GM18870 (cell line): ENCODE measurements around the gene MGST2.
"Not testable (repeated sequence)": the region's sequence is repeated elsewhere in the genome, so short reads cannot be mapped to it uniquely, and the experiment has no call there.

Experiments used
- ATAC-seq: cut with Tn5 transposase; IDR thresholded peaks from one replicate; pipeline ENCODE4 v1.9.1; 2021; ENCODE audit warnings: moderate library complexity; ENCODE audit not compliant: unreplicated experiment

The MGST2 gene

DNA sequence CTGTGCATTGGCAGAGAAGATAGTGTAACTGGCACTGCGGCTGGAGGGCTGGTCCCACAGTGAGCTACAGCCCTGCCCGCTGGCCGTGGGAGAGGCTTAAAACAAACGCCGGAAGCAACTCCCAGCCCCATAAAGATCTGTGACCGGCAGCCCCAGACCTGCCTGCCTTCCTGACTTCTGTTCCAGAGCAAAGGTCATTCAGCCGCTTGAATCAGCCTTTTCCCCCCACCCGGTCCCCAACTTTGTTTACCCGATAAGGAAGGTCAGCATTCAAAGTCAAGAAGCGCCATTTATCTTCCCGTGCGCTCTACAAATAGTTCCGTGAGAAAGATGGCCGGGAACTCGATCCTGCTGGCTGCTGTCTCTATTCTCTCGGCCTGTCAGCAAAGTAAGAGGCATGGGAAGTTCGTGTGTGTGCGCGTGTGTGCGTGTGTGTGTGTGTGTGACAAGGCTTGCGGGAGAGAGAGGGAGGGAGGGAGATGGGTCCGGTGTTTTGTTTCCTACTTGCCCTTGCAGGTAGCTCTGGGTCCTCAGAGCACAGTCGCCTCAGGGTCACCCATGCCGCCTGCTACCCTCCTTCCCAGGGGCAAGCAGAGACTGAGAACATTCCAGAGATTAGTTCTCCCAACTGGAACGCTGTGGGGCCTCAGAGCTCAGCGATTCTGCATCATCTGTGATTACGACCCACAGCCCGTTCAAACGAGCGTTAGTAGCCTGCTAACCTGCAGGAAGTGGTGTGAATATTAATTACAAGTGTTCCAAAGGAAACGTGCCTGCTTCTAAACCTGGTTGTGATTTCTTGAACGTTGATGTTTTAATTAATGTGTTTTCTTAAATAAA is at the start of gene MGST2:
Gene MGST2 (plus strand): TSS at position 130 of the 840 bp plus-strand sequence. CDS start 201 bp downstream, at position 331.
- ATAC-seq, result peak; percentile 62

DNA sequence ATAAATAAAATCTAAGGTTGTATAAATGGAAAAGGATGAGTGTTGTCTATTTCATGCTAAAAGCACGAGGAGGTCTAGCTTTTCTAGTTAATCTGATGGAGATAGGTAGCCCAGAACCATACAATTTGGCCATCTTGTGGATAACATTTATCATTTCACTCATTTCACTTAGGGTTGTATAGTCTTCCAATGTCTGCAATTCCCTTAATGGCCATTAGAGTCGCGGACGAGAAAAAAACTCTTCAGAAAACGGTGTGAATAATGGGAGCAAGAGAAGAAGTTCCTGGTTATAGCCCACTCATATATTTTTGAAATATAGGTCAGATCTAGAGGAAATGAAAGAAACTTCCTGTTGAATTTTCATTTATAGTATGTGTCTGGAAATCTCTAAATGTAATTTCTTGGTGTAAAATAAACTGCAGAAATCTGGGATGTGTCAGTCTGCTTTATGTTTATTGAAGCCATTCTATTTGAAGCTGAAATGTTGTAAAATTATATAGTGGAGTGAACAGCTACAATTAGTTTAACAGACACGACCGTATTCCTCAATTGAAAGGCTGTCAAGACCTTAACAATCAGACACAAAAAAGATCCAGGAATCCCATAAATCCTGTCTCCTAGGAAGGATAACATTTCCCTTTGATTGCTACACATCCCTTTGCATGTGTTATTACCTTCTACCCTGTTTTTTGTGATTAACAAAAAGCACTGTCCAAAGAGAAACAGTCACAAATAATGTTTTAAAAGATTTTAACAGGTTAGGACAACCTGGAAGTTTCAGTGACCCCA is 47.7 kb upstream of the MGST2 start:
- no peak for ATAC-seq

DNA sequence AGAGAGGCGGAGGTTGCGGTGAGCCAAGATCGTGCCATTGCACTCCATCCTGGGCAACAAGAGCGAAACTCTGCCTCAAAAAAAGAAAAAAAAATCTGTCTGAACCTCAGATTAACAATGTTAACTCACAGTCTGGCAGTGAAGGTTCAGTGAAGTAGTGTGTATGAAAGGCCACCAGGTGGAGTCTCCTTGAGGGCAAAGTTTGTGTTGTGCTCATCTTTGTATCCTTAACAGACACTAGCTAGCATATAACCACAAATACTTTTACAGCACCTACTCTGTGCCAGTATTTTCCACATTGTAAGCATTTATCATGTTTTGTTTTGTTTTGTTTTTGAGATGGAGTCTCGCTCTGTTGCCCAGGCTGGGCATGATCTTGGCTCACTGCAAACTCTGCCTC is 46.0 kb upstream of the MGST2 start:
- ATAC-seq, result peak; percentile 61

DNA sequence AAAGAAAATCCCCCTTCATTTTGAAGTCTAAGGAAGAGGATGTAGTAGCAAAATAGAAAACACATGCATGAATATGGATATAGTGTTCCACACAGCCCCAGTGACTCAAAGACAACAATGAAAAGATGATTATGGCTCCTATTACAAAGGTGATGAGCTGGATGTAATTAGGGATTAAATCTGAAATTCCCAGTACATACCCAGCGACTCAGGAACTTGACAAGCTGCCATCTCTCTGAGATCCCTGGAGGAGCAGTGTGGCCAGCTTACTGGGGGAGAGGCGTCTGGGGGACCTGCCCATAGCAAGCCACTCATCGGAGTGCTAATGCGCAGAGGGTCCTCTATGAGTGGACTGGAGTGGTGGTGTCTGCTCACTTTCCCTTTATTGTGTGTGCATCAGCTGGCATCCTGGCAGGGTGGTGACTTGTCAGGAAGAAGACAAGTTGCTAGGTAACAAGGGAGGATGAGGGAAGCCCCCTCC is 42.7 kb upstream of the MGST2 start:
- no peak for ATAC-seq

DNA sequence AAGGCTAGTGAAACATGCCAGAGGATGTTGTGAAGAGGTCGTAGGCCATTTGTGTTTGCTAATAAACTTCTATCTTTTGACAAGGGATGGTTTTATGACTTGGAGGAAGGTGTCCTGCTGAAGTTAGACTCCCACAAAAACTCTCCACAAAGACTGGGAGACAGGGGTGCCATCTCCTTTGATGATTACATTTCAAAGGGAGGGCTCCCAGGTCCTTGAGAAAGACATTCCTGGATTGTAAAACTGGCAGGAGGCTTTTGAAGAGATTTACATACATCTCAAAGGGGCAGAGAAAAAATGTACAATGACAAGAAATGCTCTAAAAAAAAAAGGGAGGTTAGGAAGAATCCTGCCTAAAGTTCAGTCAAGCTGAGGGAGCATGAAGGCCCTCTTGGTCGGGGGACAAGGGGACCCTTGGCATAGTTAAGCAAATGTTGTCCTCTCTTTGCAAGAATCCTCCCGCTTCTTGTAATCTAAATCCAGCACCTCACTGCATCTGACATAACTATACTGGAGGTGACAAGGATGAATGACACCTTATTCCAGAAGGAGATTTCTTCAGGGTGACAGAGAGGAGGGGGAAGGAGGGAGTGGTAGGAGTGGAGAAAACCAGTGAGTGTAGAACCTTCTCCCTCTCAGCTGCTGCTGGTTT is 41.1 kb upstream of the MGST2 start:
- no peak for ATAC-seq

DNA sequence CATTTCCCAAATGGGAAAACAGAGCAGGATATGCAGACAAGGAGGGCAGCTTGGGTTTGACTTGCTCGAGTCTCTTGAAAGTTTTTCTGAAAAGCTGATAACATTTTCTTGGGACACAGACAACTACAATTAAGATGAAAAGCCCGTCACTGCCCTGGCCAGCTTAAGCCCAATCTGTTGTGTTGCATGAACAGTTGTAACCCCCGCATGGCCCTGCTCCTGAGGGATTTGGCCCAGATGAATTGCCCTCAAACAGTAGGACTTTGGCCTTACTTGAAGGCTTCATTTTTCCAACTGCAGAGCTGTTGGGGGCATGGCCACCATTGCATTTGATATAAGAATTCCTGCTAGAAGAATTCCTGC is 40.5 kb upstream of the MGST2 start:
- no peak for ATAC-seq

DNA sequence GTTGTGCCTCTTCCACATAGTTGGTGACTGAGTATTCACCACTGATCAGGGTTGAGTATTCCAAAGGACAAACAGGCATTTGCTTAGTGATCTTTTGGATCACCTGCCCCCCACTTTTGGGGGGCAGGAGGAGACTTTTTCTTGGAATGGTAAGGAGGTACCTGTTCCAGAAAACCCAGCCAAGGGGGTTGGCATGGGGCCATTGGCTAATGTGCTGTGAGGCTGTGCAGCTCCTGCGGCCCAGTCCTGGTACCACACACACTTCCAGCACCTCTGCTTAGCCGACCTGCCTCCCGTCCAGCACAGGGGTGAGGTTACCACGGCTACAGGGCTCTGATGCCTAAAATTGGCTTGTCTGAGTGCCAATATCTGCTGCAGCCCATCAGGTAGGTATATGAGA is 40.1 kb upstream of the MGST2 start:
- no peak for ATAC-seq

DNA sequence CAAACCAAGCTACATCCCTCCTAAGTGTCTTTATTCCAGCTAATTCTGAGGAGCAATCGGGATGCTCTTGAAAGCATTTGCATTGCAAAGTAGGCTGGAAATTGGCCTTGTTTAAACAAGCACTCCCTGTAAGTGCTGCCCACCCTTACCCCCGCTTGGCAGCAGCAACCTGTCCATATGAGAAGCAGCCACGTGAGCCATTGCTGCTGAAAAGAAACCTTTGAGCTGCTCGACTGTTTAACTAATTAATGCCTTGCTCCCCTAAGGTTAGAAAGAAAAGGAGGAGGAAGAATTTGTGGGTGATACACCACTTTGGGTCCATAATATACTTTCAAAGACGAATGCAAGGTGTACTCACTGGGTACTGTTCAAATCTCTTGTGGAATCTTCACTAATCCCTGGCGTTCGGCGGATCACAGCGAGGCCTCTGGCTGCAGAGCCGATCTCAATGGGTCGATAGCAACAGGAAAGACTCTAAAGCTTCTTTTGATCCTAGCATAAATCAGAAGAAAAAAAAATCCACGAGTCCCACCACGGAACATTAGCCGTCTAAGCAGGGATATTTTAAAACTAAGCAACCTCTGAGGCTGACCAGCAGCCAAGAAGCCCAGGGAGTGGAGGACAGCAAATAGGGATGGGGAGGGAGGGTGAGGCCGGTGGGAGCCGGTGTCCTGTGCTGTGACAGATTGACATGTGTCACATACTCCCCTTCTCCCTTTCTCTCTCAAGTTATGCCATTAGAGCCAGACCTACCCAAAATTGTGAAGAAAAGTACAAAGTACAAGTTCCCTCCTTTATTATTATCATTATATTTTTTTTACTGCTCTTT is 37.2 kb upstream of the MGST2 start:
- no peak for ATAC-seq

DNA sequence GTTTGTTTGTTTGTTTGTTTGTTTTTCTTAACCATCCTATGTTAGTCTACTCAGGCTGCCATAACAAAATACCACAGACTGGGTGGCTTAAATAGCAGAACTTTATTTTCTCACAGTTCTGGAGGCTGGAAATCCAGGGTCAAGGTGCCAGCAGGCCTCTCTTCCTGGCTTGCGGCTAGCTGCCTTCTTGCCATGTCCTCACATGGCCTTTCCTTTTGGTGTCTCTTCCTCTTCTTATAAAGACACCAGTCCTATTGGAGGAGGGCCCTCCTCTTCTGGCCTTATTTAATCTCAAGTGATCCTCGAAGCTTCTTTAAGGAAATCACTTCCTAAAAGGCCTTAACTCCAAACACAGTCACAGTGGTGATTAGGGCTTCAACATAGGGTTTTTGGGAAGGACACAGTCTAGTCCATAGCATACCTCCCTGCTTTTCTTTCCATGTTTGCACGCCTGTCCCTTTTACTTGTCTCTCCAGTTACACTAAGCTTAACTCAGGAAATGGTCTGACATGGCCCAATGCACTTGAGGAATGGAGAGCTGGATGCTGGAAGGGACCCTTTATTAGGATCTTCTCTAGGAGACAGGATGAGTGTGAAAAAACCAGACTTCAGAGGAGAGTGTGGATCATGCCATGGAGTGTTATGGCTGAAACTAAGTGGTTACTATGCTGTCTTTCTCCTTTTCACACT is 36.0 kb upstream of the MGST2 start:
- no peak for ATAC-seq

DNA sequence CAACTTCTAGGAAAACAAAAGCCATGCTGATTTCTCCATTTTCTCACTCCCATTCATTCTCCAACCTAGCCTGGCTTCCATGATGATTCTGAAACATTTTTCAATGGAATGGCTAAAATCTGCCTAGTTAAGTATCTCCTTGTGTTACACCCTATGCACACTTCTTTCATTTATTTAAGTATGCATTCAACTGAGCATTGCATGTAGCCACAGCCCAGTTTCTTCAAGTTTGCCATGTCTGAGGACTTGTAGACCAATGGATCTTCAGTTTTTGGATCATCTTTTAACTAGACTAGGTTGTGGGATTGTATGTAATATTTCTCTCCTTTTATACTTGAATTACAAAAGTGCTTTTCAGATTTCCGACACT is 35.5 kb upstream of the MGST2 start:
- ATAC-seq, result no peak

DNA sequence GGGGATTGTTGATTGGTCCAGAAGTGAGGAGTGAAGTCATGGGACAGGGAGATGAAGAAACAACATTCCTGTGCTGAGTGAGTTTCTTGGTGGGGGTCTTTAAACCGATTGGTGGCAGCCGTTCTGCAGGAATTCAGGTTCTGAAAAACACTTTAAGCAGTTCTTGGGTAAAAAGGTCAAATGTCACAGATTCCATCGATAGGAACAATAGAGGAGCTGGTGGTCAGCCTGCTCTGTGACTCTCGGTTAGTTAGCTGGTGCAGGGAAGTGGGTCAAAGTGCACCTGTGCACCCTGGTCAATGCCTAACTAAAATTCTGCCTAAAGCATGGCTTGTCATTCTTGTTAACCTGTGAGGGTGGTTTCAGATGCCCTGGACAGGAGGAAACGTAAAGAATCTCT is 34.6 kb upstream of the MGST2 start:
- no peak for ATAC-seq

DNA sequence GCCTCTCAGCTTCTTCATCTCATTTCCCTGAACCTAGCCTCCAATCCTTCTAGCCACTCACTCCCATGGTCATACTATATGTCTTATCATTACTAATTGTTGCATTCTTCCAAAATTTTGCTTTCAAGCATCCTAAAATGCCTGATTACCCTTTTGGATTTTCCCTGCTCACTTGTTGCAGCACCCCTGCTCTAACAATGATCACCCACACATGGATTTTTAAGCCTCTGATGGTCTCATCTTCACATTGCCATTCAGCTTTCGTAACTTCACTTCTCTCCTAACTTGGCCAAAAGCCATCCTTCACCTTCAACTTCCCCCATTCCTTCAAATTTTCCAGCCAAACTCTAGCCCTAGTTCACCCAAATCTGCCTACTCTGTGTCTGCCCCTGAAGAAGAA is 33.8 kb upstream of the MGST2 start:
- ATAC-seq, result no peak

DNA sequence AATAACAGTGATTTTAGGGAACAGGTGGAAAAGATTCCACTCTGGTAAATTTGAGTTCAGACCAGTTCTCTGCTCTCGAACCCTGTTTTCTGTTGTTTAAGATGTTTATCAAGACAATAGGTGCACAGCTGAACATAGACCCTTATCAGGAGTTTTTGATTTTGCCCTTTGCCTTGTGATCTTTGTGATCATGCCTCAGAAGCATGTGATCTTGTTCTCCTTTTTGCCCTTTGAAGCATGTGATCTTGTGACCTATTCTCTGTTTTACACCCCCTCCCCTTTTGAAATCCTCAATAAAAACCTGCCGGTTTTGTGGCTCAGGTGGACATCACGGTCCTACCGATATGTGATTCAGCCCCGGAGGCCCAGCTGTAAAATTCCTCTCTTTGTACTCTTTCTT is 32.9 kb upstream of the MGST2 start:
- not testable (repeated sequence) for ATAC-seq

DNA sequence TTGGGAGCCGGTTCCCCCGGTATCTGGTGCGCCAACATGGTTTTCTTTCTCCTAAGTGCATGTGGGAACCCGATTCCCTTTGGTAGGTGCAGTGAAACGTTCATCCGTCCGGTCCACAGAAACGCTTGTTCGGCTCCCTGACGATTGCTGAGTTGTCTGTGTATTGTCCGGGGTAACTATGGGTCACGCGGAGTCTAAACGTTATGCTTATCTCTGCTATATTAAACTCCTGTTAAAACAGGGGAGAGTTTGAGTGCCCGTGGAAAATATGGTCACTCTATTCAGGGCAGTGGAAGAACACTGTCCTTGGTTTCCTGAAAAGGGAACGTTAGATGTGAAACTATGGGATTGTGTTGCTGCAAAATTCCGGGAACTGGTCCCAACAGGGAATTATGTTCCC is 32.4 kb upstream of the MGST2 start:
- no peak for ATAC-seq

DNA sequence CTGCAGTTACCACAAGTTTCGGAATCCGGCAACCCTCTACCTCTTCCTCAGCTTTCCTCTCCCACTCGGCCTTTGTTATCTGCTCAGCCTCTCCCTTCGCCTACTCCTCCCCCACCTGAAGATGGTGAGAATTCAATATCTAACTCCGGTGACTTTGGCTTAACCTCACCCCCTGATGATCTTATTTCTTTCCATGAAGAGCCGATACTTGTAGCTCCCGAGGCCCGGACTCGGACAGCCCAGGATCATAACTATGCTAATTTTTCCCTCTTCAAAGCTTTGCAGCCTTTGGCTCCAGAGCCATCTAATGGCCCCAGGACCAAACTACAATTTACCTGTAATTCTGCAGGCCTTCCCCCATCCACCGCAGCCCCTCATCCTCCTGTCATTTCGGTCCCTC is 32.0 kb upstream of the MGST2 start:
- ATAC-seq, result no peak

DNA sequence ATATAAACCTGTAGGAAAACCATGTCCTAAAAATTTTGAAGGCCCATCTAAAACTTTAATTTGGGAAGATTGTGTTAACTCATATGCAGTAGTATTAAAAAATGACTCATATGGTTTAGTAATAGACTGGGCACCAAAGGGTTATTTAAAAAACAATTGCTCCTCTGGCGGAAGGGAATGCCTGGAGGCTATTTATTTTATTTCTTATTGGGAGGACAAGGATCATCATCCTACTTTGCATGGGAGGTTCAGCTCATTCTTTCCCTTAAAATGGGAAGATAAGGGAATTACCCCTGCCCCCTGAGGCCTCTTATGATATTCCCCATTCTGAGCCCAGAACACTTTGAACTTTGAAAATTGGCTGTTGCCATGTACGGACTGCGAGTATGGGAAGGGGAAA is 29.7 kb upstream of the MGST2 start:
- no peak for ATAC-seq

DNA sequence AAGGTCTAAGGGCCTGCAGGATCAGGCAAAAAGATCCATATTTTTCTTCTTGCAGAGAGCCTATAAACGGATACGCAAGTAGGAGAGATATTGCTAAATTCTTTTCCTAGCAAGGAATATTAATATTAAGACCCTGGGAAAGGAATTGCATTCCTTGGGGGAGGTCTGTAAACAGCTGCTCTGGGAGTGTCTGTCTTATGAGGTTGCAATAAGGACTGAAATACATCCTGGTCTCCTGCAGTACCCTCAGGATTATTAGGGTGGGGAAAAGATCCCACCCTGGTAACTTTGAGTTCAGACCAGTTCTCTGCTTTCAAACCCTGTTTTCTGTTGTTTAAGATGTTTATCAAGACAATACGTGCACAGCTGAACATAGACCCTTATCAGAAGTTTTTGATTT is 27.3 kb upstream of the MGST2 start:
- not testable (repeated sequence) for ATAC-seq

DNA sequence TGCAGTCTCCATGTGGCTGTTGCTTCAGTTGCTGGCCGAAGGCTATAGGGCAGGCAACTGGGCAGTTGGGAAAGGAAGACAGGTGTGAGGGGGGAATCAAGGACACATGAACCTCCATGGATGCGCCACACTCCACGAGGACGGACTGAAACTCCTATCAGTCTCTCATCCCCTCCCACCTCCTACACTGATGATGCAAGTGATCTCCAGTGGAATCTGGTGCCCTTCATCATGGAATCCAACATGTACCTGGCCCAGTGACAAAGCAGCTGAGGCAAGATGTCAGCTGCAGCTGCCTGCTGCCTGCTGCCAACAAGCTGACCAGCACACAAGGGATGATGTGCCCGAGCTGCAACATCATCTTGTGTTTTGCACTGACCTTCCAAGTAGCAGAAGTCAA is 26.0 kb upstream of the MGST2 start:
- no peak for ATAC-seq

DNA sequence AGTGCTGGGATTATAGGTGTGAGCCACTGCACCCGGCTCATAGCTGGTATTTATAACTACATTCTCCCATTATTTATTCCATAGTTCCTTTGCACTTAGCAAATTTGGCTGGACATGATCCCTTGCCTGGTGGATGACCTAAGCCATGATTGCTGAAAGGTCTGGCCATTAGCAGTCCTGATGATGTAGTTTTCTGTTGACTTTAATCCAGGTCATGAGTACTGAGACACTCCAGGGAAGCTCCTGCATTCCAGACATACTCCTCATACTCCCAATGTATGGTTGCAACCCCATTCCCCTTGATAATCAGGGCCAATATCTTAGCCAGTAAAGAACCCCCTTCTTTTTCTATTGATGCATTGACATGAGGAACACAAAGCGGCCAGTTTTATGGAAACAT is 24.4 kb upstream of the MGST2 start:
- ATAC-seq, result no peak

DNA sequence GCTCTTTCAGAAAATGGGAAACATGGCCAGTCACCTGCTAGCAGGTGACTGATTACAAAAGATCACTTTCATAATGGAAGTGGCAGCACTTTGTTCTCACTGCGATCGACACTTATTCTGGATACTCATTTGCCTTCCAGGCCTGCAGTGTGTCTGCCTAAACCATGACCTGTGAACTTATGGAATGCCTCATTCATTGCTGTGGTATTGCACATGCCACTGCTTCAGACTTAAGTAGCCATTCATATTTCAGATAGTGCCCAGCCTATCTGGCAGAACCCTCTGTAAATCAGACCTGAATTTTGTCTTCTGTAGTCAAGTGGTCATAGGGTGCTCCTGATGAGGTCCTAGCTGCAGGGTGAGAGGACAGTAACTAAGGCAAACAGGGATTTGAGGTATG is 23.3 kb upstream of the MGST2 start:
- ATAC-seq, result no peak
